ENCODE results near the gene HHAT. TPM values are rescaled to one million over a fixed set of nuclear protein-coding genes. Genes with fewer than 3 reads are reported as not detected.

HHAT gene
- 1.5 to 1.9 TPM (median 1.7 TPM) in 5 replicates for total RNA-seq (2022; extraction: Qiagen RNA extraction)

GRCh38 chr1:210328746-210329503, at the start of gene HHAT:
Gene HHAT, plus strand, starts transcription at chr1:210328902. Its CDS starts 20,074 bp downstream, at chr1:210348976.

Other genes with a start within 250 kb of the HHAT start
- gene SERTAD4, start 96.1 kb upstream of the HHAT start, total RNA-seq (2022; extraction: Qiagen RNA extraction) = 0.37 to 0.65 TPM (median 0.51 TPM) in 5 replicates